A549 (cell line): ENCODE measurements around the gene POMT1.

ENCODE experiments used
- CEBPB ChIP-seq, 2 experiments: fragments of >200 bp in 1 of 2; sonication (Bioruptor Twin) in 1 of 2; formaldehyde crosslinking in 1 of 2; IDR thresholded peaks; 2 replicates each; pipeline ENCODE4 v1.6.1; 2012 to 2016
- ELK1 ChIP-seq: fragments of 150-350 bp; IDR thresholded peaks from 2 replicates; pipeline ENCODE4 v1.6.1; 2014; ENCODE audit warnings: low read depth, mild to moderate bottlenecking, low read length
- HDAC2 ChIP-seq: fragments of 200-600 bp; sonication (generic); IDR thresholded peaks from 2 replicates; pipeline ENCODE4 v1.6.1; 2016
- HEYL ChIP-seq: fragments of 250-450 bp; sonication (Bioruptor Pico); IDR thresholded peaks from 2 replicates; pipeline ENCODE4 v1.8.0; 2021; ENCODE audit warnings: mild to moderate bottlenecking, moderate library complexity
- JUN ChIP-seq, 2 experiments: fragments of >200 bp; sonication (Bioruptor Twin); formaldehyde crosslinking; IDR thresholded peaks; 2 replicates in 1 of 2; 3 replicates in 1 of 2; pipeline ENCODE4 v1.6.1; 2016 to 2017
- KDM1A ChIP-seq: fragments of 200-600 bp; sonication (generic); IDR thresholded peaks from 2 replicates; pipeline ENCODE4 v1.6.1; 2016; ENCODE audit warnings: low read depth, mild to moderate bottlenecking
- MAFK ChIP-seq: fragments of 450-650 bp; IDR thresholded peaks from 2 replicates; pipeline ENCODE4 v1.6.1; 2014; ENCODE audit not compliant: partially characterized antibody
- POLR2A ChIP-seq: IDR thresholded peaks from 2 replicates; pipeline ENCODE4 v1.6.1; 2012; ENCODE audit warnings: mild to moderate bottlenecking, low read length
- RNF2 ChIP-seq: fragments of 200-600 bp; sonication (generic); IDR thresholded peaks from 2 replicates; pipeline ENCODE4 v1.6.1; 2016; ENCODE audit warnings: low read depth, mild to moderate bottlenecking, antibody characterized with exemption, moderate library complexity, borderline replicate concordance
- SMC3 ChIP-seq: fragments of >200 bp; sonication (Bioruptor Twin); formaldehyde crosslinking; IDR thresholded peaks from 3 replicates; pipeline ENCODE4 v1.6.1; 2018; ENCODE audit warnings: inconsistent platforms
- TF ChIP-seq, protein P1 (sequence below): fragments of >200 bp; sonication (Bioruptor Twin); formaldehyde crosslinking; IDR thresholded peaks from 3 replicates; pipeline ENCODE4 v1.5.1; 2016
- TF ChIP-seq, protein P2 (sequence below): fragments of 200-600 bp; sonication (generic); IDR thresholded peaks from 2 replicates; pipeline ENCODE4 v1.6.1; 2016; ENCODE audit warnings: antibody characterized with exemption, mild to moderate bottlenecking, moderate library complexity
- TF ChIP-seq, protein P3 (sequence below): fragments of >200 bp; sonication (Bioruptor Twin); formaldehyde crosslinking; IDR thresholded peaks from 2 replicates; pipeline ENCODE4 v1.6.1; 2016

GRCh38 chr9:131545786-131546335 is 43.1 kb downstream of the POMT1 start:
- TF ChIP-seq, protein P1, sequence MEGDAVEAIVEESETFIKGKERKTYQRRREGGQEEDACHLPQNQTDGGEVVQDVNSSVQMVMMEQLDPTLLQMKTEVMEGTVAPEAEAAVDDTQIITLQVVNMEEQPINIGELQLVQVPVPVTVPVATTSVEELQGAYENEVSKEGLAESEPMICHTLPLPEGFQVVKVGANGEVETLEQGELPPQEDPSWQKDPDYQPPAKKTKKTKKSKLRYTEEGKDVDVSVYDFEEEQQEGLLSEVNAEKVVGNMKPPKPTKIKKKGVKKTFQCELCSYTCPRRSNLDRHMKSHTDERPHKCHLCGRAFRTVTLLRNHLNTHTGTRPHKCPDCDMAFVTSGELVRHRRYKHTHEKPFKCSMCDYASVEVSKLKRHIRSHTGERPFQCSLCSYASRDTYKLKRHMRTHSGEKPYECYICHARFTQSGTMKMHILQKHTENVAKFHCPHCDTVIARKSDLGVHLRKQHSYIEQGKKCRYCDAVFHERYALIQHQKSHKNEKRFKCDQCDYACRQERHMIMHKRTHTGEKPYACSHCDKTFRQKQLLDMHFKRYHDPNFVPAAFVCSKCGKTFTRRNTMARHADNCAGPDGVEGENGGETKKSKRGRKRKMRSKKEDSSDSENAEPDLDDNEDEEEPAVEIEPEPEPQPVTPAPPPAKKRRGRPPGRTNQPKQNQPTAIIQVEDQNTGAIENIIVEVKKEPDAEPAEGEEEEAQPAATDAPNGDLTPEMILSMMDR = no peak
- TF ChIP-seq RNF2 (no peak), POLR2A (no peak), HDAC2 (no peak), MAFK (no peak), SMC3 (no peak), JUN (IDR thresholded peaks at IDR 0.05) (no peak), CEBPB (IDR thresholded peaks at IDR 0.05) (no peak), ELK1 (no peak), KDM1A (no peak), HEYL (CRISPR knock-in tag) (no peak)
- TF ChIP-seq, protein P2, sequence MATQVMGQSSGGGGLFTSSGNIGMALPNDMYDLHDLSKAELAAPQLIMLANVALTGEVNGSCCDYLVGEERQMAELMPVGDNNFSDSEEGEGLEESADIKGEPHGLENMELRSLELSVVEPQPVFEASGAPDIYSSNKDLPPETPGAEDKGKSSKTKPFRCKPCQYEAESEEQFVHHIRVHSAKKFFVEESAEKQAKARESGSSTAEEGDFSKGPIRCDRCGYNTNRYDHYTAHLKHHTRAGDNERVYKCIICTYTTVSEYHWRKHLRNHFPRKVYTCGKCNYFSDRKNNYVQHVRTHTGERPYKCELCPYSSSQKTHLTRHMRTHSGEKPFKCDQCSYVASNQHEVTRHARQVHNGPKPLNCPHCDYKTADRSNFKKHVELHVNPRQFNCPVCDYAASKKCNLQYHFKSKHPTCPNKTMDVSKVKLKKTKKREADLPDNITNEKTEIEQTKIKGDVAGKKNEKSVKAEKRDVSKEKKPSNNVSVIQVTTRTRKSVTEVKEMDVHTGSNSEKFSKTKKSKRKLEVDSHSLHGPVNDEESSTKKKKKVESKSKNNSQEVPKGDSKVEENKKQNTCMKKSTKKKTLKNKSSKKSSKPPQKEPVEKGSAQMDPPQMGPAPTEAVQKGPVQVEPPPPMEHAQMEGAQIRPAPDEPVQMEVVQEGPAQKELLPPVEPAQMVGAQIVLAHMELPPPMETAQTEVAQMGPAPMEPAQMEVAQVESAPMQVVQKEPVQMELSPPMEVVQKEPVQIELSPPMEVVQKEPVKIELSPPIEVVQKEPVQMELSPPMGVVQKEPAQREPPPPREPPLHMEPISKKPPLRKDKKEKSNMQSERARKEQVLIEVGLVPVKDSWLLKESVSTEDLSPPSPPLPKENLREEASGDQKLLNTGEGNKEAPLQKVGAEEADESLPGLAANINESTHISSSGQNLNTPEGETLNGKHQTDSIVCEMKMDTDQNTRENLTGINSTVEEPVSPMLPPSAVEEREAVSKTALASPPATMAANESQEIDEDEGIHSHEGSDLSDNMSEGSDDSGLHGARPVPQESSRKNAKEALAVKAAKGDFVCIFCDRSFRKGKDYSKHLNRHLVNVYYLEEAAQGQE = no peak
- TF ChIP-seq, protein P3, sequence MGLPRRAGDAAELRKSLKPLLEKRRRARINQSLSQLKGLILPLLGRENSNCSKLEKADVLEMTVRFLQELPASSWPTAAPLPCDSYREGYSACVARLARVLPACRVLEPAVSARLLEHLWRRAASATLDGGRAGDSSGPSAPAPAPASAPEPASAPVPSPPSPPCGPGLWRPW = no peak
